GM21528 (cell line): ENCODE data around the gene SMIM43.
"Not testable (repeated sequence)": the region's sequence is repeated elsewhere in the genome, so short reads cannot be mapped to it uniquely, and the experiment has no call there.

Experiments used
- ATAC-seq: cut with Tn5 transposase; IDR thresholded peaks from one replicate; pipeline ENCODE4 v1.9.1; 2021; ENCODE audit warnings: mild to moderate bottlenecking, moderate library complexity; ENCODE audit not compliant: unreplicated experiment, low FRiP score

SMIM43 gene

DNA sequence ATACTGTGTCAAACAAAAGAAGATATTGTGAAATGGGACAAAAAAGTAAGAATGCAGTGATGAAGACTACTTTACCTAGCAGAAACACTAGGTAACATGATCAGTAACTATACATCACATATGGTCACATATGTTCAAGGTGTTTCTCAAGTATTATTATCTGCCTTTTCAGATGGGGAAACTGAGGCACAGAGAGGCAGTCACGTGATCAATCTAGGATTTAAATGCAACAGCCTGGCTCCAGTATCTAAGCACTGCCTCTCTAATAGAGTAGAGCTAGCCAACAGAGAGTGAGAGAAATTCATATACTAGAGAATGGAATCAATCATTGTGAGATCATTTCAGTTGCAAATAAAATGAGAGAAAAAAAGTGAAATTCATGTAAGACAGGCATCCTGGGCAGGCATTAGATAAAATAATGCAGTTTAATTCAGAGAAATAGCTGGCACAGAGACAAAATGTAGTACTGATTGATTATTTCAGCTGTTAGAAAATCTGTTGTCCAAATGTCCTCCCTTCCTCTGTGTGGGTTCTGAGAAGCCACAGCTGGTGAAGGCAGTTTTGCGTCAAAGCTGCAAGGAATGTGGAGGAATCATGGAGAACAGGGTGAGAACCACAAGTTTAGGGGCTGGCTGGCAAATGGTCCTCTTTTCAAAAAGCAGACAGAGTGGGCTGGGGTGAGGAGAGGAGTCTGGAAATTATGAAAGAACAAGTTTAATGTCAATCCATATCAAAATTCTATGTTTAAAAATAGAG is 26.0 kb downstream of the SMIM43 start:
- no peak for ATAC-seq

DNA sequence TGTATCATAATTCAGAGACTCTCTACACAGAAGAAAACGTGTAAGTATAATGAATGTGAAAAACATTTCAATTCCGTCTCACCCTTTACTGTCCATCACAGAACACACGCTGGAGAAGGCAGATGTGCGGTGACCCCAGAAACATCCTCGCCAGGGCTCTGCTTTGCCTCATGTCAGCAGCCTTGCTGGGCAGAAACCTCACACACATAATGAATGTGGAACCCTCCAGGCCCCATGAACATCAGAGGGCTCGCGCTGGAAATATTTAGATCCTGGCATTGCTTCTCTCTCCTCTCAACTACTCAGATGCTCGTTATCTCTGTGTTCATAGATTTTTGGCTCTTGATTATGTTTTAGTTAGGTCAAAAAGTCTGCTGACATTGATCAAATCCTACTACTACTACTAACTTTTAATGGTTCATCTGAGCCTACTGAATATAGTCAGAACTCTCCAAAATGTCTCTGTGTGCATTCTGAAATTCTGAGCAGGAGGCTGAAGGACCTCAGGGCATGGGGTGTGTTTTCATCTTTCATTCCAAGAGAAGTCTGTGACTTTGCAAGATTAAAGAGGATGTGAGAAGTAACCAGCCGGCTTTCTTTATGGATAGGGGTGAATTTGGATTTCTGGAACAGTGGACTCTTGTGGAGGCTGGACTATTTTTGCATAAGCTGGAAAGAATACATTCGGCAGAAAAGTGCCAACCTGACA is 27.0 kb downstream of the SMIM43 start:
- ATAC-seq, result no peak

DNA sequence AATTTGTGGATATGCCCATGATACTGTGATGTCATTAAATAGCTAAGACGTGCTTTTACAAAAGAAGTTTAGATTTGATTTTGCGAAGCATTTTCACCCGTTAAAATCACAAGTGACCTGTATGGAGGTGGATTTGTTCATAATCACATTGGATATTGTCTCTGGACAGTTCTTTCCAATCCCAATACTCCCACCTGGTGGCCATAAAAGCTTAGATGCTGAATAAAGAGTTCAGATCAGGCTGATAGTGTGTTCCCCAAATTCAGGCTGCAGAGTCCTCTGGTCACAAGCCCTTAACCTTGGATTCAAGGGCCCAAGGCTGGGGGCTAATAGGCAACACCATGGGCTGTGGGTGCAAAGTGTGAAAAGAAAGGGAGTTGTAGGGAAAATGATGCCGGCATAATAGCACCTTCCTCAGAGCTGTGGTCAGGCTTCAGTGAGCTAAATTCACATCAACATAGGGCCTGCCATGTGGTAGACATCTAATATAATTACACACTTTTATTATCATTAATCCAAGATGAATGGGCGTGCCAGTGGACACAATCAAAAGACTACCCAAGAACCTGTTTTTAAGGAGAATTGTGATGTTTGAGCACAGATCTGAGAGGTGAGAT is 28.1 kb downstream of the SMIM43 start:
- no peak for ATAC-seq

DNA sequence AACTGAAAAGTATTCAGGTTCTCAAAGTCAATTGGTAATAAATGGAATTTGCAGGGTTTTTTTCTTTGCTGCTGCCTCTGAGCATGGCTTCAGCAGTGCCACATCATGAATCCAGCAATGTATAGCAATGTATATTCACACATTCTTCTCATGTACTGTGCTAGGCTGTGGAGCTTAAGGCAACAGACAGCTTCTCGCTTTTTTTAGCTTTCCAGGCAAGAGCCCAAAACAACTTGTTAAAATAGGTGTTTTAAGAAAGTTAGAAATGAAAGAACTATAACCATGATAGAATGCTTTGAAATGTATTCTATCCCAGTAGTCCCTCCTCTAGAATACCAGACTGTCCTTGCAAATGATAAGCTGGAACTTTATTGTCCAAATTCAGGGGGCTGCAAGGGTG is 30.4 kb downstream of the SMIM43 start:
- ATAC-seq, result no peak

DNA sequence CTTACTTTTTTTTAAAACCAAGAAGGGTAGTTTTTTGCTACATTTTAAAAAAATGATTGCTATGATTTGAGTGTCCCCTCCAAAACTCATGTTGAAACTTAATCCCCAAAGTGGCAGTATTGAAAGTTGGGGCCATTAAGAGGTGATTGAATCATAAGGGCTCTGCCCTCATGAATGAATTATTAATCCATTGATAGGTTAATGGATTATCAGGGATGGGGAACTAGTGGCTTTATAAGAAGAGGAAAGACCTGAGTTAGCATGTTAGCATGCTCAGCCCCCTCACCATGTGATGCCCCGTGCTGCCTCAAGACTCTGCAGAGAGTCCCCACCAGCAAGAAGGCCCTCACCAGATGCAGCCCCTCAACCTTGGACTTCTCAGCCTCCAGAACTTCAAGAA is 31.0 kb downstream of the SMIM43 start:
- ATAC-seq, result no peak

DNA sequence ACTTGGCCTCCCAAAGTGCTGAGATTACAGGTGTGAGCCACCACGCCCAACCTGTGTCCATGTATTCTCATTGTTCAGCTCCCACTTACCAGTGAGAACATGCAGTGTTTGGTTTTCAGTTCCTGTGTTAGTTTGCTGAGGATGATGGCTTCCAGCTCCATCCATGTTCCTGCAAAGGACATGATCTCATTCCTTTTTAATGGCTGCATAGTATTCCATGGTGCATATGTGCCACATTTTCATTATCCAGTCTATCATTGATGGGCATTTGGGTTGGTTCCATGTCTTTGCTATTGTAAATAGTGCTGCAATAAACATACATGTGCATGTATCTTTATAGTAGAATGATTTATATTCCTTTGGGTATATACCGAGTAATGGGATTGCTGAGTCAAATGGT is 35.2 kb downstream of the SMIM43 start:
- not testable (repeated sequence) for ATAC-seq

DNA sequence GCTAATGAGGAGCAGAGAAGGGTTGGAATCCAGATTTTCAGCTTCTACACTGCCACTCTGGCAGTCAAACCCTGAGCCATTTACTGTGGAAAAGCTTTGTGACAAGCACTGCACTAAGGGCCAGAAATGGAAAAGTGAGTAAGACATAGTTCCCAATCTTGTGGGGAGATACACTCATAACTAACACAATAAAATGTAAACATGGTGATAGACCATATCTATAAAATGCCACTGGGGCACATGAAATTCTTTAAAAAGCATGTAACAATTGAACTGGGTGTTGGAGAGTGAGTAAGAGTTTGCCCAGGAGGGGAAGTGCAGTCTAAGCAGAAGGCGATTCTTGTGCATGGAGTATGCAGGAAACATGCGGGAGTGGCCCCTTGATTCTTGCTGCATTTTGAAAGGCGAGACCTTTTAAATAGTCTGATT is 36.2 kb downstream of the SMIM43 start:
- ATAC-seq, result no peak

DNA sequence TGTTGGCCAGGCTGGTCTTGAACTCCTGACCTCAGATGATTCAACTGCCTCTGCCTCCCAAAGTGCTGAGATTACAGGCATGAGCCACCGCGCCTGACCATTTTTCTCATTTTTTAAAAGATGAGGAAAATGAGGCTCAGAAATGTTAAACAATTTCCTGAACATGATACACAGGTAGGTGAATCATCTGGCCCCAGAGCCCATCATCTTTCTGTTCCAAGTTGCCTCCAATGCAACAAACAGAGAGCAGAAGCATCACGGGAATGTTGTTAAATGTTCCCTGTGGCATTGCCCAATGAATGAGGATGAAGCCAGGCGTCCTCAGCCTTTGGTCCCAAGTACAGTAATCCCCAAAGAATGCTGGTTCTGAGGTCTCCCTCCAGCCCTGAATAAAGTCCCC is 36.9 kb downstream of the SMIM43 start:
- no peak for ATAC-seq

DNA sequence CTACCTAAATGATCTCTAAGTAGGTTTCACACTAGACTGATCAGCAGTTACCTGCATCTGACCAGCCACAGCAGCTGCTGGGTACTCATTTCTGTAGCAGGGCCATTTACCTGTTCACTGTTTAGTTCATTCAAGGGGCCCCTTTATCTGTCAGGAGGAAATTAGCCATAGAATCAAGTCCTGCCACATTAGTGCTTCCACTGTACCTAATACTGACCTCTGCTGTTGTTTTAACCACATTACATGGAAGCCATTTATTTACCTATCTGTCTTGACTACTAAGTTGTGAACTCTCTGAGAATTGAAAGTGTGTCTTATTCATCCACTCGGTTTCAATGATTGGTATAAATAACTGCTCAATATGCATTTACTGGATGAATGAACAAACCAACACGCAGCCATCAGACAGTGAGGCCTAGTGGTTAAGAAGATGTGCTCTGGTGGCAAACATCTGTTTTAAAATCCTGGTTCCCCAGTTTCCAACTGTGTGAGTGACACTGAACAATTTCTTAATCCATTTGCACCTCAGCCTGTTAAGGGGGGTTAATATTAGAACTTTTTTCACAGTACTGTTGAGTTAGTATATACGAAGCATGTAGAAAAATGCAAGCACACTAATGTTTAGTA is 38.2 kb downstream of the SMIM43 start:
- ATAC-seq, result peak; percentile 99

DNA sequence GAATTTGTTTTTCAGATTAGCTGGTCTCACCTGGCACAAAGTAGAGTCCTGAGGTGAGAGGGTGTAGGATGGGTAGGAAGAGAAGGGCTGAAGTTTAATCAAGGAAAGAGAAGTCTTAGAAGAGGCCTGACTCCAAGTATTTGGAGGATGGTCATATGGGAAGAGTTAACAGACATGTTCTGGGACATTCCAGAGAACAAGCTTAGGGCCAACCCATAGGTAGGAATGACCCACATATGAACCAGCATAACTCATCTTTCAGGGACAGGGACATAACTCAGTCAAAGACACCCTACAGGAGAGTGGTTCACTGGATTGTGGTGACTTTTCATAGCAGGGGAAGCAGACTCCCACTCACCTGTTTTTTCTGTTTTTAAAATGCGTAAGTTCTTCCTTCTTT is 40.3 kb downstream of the SMIM43 start:
- ATAC-seq, result no peak

DNA sequence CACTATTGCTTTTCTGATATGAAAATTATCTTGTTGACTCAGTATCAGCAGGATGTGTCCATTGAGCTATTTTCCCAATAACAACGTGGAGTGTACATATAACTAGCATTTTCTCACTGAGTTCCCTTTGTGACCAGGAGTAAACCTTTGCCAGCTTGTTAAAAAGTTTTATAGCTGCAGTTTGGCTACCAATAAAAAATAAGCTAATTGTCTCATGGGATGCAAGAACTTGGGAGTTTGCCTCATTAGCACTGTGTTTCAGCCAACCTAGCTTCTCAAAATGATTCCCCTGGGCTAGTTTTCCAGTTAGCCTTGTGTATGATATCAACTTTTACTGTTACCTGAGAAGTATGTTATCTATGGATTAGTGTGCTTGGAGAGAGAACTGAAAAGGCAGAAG is 43.3 kb downstream of the SMIM43 start:
- ATAC-seq, result no peak

DNA sequence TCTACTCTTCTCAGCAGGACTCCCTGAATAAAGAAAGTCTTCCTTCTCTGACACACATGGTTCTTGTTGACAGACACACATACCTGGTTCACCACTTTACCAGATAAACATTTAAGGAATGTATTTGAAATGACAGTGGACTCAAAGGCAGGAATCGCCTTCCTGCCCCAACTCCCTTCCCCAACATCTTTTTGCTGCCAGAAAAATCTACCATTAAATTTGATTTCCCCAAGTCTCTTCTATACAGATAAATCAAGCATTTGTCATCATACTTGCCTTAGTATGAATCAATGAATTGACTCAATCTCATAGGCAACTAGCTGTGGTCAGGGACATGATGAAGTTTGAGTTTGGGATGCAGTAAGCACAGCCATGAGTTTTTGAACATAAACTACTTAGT is 44.9 kb downstream of the SMIM43 start:
- ATAC-seq, result no peak

DNA sequence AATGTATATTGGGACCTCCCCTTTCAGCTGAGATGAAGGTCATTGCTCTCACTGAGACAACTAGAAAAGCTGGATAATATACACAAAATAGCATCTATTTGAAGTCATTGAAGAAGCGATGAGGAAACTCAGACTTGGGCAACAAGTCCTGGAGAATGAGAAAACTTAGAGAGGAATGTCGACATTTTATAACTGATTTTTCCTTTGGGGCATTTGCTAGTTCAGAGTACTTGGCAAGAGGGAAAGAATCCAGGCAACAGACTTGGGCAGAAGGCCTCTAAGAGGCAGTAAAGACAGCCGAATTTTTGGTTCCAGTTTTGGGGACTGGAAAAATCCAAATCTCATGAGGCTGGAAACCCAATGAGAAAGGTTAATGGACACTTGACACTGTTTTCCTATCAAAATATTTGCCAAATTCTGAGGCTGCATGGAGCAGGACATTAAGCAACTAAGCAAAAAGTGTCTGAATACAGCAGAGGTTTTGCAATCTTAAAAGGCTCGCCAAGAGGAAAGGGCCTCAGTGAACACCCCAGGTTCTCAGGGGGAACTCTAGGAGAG is 47.2 kb downstream of the SMIM43 start:
- ATAC-seq, result no peak

DNA sequence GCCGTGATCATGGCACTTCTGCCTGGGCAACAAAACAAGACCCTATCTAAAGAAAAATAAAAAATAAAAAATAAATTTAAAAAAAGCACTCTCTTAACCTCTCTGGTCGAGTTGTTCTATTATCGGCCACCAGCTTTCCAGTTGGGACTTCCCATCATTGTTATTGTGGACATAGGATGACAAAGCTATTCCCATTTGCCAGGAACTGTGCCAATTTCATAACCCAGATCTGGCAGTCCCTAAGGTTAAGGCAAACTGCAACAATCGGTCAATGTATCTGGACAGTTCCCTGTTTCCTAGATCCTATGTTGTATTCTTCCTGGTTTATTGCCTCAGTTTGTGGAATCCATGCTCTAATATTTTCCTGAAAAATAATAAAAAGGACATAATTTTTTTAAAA is 50.4 kb downstream of the SMIM43 start:
- ATAC-seq, result no peak

DNA sequence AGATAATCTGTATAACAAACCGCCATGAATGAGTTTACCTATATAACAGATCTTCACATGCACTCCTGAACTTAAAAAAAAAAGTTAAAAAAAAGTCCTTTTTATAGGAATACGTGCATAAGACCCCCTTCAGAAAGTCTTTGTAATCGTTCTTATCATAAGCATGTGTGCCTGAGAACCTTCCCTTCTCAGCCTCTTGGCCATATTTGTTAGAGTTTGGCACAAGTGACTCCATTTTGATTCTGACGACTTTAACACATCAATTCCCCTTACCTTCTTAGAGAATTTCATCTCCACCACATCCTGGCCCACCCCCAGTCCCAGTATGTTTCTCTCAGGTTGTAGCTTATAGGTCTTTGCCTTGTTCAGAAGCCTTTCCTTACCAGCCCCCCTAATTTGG is 52.2 kb downstream of the SMIM43 start:
- no peak for ATAC-seq

DNA sequence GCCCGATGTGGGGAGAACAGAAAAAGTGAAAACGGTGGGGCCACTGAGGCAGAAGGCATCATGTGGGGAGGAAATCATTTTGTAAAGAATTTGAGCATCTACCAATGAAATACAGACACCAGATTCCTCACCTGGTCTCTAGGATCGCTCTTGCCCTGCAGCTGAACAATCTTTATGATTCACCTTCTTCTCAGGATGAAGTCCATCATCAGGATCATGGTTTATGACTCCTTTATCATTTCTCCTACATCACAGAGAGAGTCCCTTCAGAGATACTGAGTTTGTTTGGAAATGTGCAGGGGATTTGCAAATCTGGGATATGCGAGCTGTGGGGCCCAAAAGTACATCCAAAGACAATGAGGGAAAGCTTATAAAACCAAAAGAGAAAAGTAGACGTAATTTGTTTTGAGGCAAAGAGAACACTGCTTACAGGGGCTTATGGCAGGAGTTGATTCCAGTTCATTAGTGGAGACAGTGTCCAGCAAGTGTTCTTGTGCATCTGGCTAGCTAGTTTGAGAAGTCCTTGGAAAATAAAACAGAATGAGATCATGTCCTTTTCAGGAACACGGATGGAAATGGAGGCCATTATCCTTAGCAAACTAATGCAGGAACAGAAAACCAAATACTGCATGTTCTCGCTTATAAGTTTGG is 52.8 kb downstream of the SMIM43 start:
- no peak for ATAC-seq

DNA sequence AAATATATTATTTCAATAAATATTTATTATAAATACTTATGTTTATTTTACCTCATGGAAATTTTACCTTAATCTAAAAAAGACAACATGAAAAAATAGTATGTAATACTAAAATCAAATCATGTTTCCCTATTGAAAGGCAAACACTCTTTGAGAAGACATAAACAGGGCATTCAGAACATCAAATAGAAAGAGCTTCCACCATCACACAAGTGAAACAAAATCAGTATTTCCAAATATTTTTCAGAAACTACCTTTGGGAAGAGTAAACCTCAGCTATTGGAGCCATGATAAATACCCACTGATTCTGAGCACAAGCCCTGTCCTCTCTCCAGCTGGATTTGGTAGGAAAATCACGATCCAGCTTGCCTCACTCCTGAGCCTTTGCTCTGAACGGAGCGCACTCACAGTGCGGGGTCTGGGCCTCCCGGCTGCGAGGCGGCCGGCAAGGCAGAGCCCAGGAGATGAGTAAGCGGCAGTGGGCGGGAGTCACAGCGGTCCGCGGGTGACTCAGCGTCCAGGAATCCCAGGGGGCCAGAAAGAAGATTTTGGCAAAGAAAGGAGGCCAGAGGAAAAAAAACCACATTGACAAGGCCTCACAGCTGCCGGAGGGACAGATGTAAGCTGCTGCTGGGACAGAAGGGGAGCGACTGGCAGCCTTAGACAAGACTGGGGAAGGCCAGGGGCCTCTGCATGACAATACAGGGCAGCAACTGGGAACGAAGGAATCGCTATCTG is 53.5 kb downstream of the SMIM43 start:
- ATAC-seq, result peak; percentile 84

DNA sequence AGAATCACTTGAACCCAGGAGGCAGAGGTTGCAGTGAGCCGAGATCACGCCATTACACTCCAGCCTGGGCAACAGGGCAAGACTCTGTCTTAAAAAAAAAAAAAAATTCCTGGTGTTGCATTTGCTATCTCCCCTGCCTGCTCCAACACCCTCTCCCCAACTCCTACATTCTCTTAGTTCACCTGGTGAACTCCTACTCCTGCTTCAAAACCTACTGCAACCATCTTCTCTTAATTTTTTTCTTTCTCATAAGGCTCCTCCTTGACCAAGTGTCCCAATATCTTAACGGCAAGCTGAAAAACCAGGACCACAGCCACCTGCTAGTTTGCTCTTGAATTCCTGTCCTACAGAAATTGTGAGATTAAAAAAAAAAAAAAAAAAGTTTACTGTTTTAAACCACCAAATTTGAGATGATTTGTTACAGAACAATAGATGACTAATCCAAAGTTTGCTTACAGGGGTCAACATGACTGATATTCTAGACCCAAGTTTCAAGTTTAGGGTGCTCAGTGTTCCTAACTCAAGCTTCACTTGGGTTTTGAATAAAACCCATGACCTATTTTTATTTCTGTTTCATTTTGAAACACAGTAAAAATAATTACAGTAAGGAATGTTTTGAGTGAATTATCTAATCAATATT is 55.1 kb downstream of the SMIM43 start:
- ATAC-seq, result no peak
